ENCODE measurements around the gene AMTN. TPM values are rescaled to one million over a fixed set of nuclear protein-coding genes. Genes with fewer than 3 reads are reported as not detected.

AMTN gene
- total RNA-seq, 4 donors from 2014 or later, result 0.79 to 1.2 TPM; not detected in 2

DNA sequence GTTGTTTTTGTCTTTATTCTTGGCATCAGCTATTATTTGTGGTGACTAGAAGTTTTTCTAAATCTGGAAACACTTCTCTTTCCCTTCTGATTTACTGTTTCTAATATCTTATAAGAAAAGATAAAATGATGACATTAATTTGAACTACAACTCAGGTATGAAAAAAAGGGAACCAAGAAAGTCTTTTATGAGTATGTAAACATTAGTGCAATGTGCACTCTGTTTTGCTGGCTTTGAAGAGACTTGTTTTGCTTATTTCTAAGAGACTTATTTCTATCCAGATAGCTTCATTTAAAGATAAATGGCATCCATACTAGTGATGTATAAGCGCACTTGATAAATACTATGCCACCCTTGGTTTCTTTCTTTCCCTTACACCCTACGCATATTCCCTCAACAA lies 63.6 kb downstream of the AMTN start:
- DNase-seq, result no peak
- 89 to 90% methylated on average over 2 of the region's 2 CpGs for WGBS, 2 donors

More for the DNA sequence above, 63.6 kb downstream of the AMTN start:
- intact Hi-C loops (cut with DNase I), result no loop called here
- Histone ChIP-seq H3K27ac (no peak overlapping the region), H3K9me3 (no peaks in the 10 kb centered on the region), H3K4me1 (peaks cover 0 to 10% (median 0%) of the 10 kb centered on the region in 3 donors), H3K4me3 (no peak overlapping the region), H3K36me3 (no peaks in the 10 kb centered on the region), H3K27me3 (no peaks in the 10 kb centered on the region)
- TF ChIP-seq POLR2A (IDR thresholded peaks at IDR 0.05), result no peak
- TF ChIP-seq, protein P1, sequence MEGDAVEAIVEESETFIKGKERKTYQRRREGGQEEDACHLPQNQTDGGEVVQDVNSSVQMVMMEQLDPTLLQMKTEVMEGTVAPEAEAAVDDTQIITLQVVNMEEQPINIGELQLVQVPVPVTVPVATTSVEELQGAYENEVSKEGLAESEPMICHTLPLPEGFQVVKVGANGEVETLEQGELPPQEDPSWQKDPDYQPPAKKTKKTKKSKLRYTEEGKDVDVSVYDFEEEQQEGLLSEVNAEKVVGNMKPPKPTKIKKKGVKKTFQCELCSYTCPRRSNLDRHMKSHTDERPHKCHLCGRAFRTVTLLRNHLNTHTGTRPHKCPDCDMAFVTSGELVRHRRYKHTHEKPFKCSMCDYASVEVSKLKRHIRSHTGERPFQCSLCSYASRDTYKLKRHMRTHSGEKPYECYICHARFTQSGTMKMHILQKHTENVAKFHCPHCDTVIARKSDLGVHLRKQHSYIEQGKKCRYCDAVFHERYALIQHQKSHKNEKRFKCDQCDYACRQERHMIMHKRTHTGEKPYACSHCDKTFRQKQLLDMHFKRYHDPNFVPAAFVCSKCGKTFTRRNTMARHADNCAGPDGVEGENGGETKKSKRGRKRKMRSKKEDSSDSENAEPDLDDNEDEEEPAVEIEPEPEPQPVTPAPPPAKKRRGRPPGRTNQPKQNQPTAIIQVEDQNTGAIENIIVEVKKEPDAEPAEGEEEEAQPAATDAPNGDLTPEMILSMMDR (IDR thresholded peaks at IDR 0.05), result no peak

Other genes starting within 250 kb of the AMTN start
- gene CABS1, start 183.6 kb upstream of the AMTN start, total RNA-seq, result not detected
- not detected for gene SMR3A, start 157.8 kb upstream of the AMTN start, total RNA-seq
- not detected for gene SMR3B, start 135.4 kb upstream of the AMTN start, total RNA-seq
- gene OPRPN, start 120.6 kb upstream of the AMTN start, total RNA-seq, result not detected
- not detected for gene MUC7, start 46.4 kb upstream of the AMTN start, total RNA-seq
- not detected for gene AMBN, start 73.7 kb downstream of the AMTN start, total RNA-seq
- gene ENAM, start 110.2 kb downstream of the AMTN start, total RNA-seq, result not detected
- gene JCHAIN, start 147.9 kb downstream of the AMTN start, total RNA-seq, result 100 to 1,000 TPM in 1 of 4 donors, 10 to 100 TPM in 1, 1 to 10 TPM in 1, not detected in 1; 2.0 to 138 (median 29.0) TPM
- 10 to 100 TPM; 16.0 to 29.8 (median 24.4) TPM for gene UTP3, start 170.0 kb downstream of the AMTN start, total RNA-seq
- 10 to 100 TPM; 30.4 to 63.9 (median 42.4) TPM for gene RUFY3, start 203.4 kb downstream of the AMTN start, total RNA-seq